Measurements from ENCODE around the gene TTC13.

- TF ChIP-seq, protein P1, sequence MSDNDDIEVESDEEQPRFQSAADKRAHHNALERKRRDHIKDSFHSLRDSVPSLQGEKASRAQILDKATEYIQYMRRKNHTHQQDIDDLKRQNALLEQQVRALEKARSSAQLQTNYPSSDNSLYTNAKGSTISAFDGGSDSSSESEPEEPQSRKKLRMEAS (CRISPR knock-in tag; IDR thresholded peaks at IDR 0.05), result no peak
- TF ChIP-seq, protein P2, sequence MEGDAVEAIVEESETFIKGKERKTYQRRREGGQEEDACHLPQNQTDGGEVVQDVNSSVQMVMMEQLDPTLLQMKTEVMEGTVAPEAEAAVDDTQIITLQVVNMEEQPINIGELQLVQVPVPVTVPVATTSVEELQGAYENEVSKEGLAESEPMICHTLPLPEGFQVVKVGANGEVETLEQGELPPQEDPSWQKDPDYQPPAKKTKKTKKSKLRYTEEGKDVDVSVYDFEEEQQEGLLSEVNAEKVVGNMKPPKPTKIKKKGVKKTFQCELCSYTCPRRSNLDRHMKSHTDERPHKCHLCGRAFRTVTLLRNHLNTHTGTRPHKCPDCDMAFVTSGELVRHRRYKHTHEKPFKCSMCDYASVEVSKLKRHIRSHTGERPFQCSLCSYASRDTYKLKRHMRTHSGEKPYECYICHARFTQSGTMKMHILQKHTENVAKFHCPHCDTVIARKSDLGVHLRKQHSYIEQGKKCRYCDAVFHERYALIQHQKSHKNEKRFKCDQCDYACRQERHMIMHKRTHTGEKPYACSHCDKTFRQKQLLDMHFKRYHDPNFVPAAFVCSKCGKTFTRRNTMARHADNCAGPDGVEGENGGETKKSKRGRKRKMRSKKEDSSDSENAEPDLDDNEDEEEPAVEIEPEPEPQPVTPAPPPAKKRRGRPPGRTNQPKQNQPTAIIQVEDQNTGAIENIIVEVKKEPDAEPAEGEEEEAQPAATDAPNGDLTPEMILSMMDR (IDR thresholded peaks at IDR 0.05), result no peak
- TF ChIP-seq SOX15 (CRISPR knock-in tag; IDR thresholded peaks at IDR 0.05), result no peak
- TF ChIP-seq EMX1 (CRISPR knock-in tag; IDR thresholded peaks at IDR 0.05), result no peak
- TF ChIP-seq IRF2 (CRISPR knock-in tag; IDR thresholded peaks at IDR 0.05; ENCODE audit: borderline replicate concordance, low read depth), result no peak
- TF ChIP-seq PREB (CRISPR knock-in tag; IDR thresholded peaks at IDR 0.05; ENCODE audit: borderline replicate concordance), result no peak
- TF ChIP-seq FOXK1 (CRISPR knock-in tag; IDR thresholded peaks at IDR 0.05), result no peak
Observed at GRCh38 chr1:230901671-230902070, 77.0 kb downstream of the TTC13 start.
